HG03045 (cell line): ENCODE results near the gene MAG.
A peak's percentile ranks its signal among the peaks of the same experiment; 100 is the strongest.

Experiments
- ATAC-seq: cut with Tn5 transposase; IDR thresholded peaks from one replicate; pipeline ENCODE4 v1.9.1; 2021; ENCODE audit warnings: mild to moderate bottlenecking, moderate library complexity; ENCODE audit not compliant: unreplicated experiment

The MAG gene

DNA sequence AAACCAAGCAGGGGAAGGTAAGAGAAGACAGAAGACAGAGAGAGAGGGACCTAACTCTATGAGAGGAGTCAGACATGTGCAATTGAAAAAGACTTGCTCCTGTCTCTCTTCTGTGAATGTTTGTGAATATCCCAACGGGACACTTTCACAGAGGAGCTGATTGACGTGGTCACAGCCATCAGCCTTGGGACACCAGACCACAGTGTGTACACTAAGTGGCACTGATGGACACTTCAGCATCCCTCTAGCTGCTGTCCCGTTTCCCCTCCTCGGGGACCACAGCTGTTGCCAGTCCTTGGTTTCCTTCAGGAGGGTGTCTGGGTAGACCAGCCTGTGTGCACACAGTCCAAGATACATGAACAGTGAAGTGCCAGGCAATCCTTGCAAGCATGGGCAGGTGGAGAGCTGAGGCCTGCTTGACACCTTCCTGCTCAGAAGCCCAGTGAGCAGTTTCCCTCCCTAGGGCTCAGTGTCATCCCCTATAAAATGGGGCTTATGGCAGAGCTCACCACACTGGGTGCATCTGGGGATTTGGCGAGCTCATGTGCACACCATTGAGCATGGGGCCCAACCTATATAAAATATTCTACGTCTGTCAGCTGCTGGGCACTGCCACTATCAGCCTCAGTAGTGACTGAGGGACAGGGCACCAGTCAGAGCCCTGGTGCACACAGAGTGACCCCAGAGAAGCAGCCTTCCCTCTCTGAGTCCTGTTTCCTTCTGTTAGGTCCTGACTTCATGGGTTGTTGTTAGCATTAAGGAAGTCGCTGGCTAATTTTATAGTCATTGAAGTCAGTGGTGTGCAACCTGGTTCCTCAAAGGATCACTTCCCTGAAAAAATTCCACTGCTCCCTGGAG is 27.5 kb upstream of the MAG start:
- ATAC-seq, result no peak

DNA sequence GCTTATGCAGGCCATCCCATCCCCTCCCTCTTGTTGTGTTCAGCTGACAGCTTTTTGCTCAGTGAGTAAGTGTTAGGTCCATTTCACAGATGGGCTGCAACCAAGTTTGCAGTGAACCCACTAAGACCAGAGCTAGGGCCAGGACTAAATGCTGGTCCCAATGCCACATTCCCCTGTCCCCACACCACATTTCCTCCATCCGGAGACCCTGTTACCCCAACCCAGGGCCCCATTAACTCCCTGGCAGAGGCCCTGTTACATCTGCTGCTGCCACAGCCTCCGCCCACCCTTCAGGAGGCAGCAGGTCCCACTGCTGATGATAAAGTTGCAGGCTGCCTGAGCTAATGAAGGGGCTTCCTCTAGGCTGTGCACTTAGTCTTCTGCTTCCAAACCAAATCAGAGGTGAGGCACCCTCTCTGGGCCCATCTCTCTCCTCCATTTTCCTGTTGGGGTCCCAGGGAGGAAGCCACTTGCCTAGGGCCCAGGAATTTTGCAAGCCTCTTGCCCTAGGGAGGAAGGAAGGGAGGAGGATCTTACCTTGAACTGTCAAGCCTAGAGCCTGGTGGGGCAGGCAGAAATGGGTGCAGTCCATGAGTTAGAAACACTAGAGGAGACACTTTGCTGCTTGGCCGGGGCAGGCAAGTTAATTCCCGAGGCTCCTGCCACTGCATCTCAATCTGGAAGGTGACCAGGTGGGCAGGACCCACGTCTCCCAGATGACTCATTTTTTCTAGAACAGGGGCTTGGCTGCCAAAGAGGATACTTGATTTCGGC is 26.6 kb upstream of the MAG start:
- ATAC-seq, result no peak

DNA sequence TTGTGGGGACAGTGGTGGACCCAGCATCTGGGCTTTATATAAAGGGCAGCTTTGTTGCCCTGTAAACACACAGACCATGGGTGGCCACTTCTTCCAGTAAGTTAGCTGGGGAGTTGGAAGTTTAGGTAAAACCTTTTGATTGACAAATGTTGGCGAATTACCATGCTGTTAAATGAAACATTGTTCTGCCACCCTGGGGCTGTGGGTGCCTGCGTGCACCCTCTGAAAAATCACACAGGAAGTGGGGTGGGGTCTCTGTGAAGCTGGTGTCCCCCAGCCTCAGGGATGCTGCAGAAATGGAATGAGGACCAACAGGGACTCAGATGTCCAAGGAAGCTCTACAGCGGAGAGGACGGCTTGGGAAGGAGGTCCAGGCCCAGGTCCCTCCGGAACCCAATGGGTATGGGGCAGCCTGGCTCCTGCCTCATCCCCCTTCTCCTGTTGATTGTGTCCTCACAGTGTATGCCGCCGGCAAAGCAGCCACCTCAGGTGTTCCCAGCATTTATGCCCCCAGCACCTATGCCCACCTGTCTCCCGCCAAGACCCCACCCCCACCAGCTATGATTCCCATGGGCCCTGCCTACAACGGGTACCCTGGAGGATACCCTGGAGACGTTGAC is 26.0 kb upstream of the MAG start:
- no peak for ATAC-seq

DNA sequence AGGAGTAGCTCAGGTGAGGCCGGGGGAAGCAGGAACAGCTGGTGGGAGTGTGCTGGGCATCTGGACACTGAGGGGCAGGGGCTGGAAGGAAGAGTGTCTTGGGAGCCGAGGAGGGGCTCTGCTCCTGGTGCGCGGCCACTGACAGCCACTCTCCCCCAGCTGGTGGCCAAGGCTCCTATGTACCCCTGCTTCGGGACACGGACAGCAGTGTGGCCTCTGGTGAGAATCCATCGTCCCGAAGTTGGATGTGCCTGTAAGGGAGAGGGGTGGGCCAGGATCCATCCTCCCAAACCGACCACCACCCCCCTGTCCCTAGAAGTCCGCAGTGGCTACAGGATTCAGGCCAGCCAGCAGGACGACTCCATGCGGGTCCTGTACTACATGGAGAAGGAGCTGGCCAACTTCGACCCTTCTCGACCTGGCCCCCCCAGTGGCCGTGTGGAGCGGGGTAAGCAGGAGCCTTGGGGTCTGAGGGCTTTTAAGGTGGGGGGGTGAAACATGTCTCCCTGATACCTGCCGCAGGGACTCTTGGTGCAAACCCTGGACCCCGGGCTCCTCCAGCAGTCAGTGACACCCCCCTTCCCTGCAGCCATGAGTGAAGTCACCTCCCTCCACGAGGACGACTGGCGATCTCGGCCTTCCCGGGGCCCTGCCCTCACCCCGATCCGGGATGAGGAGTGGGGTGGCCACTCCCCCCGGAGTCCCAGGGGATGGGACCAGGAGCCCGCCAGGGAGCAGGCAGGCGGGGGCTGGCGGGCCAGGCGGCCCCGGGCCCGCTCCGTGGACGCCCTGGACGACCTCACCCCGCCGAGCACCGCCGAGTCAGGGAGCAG is 25.2 kb upstream of the MAG start:
- no peak for ATAC-seq

DNA sequence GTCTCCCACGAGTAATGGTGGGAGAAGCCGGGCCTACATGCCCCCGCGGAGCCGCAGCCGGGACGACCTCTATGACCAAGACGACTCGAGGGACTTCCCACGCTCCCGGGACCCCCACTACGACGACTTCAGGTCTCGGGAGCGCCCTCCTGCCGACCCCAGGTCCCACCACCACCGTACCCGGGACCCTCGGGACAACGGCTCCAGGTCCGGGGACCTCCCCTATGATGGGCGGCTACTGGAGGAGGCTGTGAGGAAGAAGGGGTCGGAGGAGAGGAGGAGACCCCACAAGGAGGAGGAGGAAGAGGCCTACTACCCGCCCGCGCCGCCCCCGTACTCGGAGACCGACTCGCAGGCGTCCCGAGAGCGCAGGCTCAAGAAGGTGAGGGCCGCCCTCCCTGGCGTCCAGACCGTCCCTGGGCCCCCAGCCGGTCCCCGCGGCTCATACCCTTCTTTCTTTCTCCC is 24.6 kb upstream of the MAG start:
- no peak for ATAC-seq

DNA sequence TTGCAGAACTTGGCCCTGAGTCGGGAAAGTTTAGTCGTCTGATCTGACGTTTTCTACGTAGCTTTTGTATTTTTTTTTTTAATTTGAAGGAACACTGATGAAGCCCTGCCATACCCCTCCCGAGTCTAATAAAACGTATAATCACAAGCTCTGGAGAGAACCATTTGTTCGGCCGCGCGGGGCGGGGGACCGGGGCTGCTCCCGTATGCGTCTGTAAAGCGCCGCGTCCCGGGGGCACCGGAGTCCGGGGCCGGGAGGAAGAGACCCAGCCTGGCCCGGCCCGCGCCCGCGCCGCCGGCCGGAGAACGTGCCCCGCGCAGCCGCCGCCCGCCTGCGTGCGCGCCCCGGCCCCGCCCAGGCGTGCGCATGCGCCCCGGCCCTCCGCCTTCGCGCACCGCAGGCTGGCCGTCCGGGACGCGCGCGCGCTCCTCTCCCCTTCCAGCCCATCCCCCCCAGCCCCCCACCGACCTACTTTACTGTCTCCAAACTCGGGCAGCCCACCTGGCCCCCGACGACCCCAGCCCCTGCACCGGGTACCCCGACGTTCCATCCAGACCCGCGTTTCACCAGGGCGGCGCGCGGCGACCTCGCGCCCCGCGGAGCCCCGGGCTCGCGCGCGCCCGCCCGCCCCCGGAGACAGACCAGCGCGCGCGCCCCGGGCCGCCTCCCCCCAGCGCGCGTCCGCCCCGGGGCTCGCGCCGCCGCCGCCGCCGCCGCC is 24.0 kb upstream of the MAG start:
- ATAC-seq, result peak; percentile 53

DNA sequence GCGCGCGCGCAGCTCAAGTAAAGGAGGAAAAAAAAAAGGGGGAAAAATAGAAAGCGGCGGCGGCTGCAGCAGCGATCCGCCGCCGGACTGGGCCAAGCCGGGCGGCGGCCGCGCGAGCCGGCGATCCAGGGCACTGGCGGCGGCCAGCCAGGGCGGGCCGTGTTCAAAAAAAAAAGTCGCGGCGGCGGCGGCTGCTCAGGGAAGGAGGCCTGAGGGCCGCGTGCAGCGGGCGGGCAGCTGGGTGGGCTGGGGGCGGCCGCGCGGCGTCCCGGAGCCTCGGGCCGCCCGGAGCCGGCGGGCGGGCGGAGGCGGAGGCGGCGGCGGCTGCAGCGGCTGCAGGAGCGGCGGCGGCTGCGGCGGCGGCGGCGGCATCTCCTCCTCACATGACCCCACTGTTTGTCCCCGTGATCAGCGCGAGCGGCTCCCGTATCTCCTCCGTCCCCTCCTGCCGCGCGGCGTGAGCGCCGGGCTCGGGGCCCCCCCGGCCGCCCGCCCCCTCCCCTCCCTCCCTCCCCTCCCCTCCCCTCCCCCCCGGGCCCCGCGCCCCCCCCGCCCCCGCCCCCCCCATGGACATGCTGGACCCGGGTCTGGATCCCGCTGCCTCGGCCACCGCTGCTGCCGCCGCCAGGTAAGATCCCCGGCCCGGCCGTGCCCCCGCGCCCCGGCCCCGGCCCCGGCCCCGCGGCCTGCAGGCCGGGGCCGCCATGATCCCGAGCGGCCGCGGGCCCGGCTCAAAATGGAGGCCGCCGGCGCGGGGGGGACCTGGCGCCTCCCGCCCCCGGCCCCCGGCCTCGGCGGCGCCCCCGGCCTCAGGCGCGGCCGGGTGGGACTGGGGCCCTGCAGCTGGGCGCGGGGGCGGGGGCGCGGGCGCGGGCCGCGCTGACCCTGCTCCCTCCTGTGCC is 23.2 kb upstream of the MAG start, which contains the start of gene USF2:
USF2 (plus strand) TSS at position 427 of the 902 bp plus-strand sequence; CDS start at position 567, 140 bp downstream.
- peak; percentile 27 for ATAC-seq

DNA sequence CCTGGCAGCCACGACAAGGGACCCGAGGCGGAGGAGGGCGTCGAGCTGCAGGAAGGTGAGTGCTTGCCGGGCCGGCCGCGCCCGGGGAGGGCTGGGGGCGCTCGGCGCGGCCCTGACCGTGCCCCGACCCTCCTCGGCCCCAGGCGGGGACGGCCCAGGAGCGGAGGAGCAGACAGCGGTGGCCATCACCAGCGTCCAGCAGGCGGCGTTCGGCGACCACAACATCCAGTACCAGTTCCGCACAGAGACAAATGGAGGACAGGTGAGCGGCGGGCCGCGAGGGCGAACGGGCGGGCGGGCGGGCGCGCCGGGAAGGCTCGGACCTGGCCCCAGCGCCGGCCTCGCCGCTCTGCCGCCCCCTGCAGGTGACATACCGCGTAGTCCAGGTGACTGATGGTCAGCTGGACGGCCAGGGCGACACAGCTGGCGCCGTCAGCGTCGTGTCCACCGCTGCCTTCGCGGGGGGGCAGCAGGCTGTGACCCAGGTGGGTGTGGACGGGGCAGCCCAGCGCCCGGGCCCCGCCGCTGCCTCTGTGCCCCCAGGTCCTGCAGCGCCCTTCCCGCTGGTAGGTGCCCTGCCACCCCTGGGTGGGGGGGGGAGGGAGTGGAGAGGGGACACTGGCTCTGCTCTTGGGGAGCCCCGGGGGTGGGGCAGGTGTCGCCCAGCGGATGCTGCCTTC is 22.4 kb upstream of the MAG start:
- ATAC-seq, result peak; percentile 47

DNA sequence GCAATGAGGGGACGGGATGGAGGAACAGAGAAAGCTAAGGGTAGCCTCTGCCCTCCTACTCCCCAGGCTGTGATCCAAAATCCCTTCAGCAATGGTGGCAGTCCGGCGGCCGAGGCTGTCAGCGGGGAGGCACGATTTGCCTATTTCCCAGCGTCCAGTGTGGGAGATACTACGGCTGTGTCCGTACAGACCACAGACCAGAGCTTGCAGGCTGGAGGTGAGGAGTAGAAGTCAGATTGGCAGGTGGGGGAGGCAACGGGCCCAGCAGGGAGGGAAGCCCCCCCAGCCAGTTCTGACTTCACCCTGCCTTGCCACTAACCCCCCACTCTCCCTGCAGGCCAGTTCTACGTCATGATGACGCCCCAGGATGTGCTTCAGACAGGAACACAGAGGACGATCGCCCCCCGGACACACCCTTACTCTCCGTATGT is 21.6 kb upstream of the MAG start:
- ATAC-seq, result no peak

DNA sequence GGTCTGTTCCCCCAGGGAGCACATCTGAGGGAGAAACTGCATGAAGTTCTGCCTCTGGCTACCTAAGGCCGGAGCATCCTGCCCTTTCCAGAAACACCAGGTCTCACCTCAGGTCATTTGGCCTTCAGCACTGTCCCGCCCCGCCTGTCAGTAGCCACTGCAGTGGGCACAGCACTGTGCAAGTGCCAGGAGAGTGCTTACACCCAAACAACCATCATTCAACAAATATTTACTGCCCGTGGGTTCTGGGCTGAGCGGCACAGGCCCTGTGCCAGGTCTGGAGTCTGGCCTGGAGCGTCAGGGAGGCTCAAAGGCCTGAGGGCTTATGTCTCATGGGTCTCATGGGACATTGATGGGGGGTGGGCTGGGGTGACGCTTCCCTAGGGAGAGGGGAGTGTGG is 20.4 kb upstream of the MAG start:
- ATAC-seq, result no peak

DNA sequence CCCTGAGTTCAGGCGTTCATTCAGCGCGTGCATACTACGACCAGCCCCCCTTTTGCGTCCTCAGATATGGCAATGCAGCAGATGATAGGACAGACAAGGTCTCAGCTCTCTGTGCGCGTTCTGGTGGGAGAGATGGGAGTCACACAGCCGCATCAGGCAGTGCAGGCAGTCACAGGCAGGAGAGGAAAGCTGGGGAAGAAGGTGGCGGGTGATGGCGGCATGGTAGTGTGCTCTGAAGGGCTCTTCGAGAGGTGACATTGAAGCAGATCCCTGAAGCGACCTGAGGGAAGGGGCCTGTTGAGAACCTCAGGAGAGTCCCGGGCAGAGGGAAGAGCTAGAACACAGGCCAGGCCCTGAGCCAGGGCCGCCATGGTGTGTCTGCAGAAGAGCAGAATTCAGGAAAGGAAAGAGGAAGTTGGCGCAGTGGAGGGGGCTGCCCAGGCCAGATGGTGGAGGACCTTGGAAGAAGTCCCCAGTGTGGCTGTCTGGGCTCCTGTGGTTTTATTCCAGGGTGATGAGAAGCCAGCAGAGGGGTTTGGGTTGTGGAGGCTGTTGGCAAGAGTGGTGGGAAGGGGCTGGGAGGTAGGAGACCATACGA is 19.7 kb upstream of the MAG start:
- no peak for ATAC-seq

DNA sequence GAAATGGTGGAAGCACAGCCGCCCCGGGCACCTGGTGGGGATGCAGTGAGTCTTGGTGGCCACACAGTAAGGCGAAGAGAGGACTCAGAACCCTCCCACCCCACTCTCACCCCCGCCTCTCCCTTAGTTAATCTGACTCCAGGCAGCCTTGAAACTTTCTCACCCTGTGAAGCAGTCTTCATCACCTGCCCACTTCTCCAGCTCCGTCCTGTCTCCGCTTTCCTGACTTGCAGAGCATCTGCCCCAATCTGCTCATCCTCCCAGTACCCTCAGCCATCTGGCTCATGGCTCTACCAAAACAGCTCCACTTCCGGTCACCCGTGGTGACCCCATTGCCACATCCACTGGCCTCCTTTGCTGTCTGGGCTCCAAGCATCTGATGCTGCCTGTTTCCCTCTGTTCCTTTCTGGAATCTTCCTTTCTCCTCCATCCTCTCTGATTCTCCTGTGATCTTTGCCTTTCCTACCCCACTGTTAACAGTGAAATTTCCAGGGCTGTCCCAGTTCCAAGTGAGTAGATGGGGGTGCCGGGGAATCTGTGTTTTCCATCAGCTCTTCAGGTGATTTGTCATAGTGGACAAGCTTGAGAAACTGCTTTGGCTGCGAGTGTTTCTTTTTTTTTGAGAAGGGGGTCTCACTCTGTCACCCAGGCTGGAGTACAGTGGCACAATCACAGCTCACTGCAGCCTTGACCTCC is 18.9 kb upstream of the MAG start:
- no peak for ATAC-seq

DNA sequence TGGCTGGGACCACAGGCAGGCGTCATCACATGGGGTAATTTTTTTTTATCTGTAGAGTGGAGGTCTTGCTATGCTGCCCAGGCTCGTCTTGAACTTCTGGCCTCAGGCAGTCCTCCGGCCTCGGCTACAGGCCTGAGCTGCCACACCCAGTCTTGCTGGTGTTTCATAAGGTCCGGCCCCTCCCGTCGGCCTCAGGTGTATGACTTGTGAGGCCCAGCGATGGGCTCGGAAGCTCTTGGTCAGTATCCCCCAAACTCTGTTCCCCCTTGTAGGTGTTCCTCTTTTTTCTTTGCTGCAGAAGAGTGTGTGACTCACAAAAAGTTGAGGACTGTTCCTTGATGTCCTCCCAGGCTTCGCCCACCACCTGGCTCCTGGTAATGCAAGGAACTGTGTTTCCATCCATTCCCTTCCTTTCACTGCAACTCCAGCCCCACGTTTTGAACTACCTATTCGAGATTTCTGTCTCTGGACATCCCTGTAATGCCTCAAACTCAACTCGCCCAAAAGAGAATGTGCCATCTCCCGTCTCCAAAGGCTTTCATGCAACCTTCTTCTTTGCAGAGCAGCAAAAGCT is 18.2 kb upstream of the MAG start:
- ATAC-seq, result no peak

DNA sequence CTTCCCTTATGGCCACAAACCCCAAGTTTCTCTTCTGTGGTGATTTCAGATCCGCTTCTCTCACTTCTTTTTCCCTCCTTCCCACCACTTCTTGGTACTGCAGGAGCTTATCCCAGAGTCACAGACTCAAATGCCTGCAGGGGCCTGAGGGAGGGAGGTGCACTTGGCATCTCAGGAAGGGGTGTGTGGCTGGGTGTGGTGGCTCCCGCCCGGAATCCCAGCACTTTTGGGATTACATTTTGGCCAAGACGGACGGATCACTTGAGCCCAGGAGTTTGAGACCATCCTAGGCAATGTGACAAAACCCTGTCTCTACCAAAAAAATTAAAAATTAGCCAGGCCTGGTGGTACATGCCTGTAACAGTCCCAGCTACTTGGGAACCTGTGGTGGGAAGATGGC is 17.6 kb upstream of the MAG start:
- no peak for ATAC-seq

DNA sequence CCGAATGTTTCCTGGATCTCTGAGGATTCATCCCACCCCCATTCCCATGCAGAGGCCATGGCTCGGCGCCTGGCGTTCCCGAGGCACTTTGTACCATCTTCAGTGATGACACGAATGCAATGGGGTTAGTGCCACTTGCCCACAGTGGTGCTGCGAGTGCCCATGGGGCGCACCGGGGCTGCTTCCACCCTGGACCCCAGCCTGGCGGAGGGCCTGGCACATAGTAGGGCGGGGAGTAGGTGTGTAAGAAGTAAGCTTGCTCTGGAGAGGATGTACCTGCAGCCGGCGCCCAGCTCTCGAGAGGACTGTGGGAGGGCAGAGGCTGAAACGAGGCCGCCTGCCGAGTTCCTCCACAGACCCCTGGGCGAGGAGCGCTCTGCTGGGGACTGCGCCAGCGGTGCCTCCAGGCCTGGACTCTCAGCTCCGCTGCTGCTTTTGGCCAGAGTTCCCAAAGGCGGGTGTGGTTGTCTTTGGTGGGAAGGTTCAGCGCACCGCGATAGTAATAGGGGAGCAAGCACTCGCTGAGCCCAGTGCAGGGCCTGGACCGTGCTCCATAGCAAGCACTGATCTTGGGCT is 15.2 kb upstream of the MAG start:
- ATAC-seq, result no peak

DNA sequence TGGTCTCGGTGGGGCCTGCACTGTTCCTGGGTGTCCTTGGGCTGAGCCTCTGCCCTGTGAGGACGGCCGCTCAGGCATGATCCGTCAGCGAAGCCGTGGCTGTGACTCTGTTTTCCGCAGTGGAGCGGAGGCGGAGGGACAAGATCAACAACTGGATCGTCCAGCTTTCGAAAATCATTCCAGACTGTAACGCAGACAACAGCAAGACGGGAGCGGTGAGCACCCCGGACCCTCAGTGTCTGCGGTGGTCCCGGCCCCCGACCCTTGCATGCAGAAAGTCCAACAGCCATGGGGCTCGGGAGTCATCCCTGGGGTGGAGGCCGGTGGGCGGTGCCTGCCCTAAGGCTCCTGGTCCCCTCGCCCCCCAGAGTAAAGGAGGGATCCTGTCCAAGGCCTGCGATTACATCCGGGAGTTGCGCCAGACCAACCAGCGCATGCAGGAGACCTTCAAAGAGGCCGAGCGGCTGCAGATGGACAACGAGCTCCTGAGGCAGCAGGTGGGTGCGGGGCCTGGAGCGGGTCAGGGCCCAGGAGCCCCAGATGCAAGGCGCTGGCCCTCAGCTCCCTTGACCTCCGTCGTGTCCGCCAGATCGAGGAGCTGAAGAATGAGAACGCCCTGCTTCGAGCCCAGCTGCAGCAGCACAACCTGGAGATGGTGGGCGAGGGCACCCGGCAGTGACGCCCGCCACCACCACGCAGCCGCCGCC is 13.2 kb upstream of the MAG start:
- ATAC-seq, result no peak
